ENCODE results near the gene PCDHGA3.
A peak's percentile ranks its signal among the peaks of the same experiment; 100 is the strongest.
"Not testable (repeated sequence)": the region's sequence is repeated elsewhere in the genome, so short reads cannot be mapped to it uniquely, and the experiment has no call there.

Gene PCDHGA3

GRCh38 chr5:141371572-141372475 is 28.2 kb downstream of the PCDHGA3 start:
- H3K9me3 ChIP-seq (ENCODE audit: insufficient read depth, low read depth, low read length) = peaks cover 67% of the 10 kb centered on the region
- no peak overlapping the region for H3K9ac ChIP-seq (ENCODE audit: low read depth, low read length)

GRCh38 chr5:141373673-141374317 is 30.2 kb downstream of the PCDHGA3 start, which contains the start of gene PCDHGA6:
Gene PCDHGA6, plus strand, starts transcription at chr5:141373891. Its CDS starts 193 bp downstream, at chr5:141374084.
- Histone ChIP-seq H3K9ac (ENCODE audit: low read depth, low read length) (no peak within 1 kb of the TSS), H3K36me3 (ENCODE audit: insufficient read depth, low read depth, low read length) (no peaks in the 10 kb centered on the region), H3K4me1 (ENCODE audit: insufficient read depth, low read length) (no peaks in the 10 kb centered on the region), H3K27me3 (ENCODE audit: insufficient read depth, low read length) (no peaks in the 10 kb centered on the region), H3K4me3 (ENCODE audit: low read length) (no peak within 1 kb of the TSS), H3K27ac (ENCODE audit: low read length) (no peak within 1 kb of the TSS), H3K9me3 (ENCODE audit: insufficient read depth, low read depth, low read length) (peaks cover 74% of the 10 kb centered on the region)

More at GRCh38 chr5:141371572-141372475, 28.2 kb downstream of the PCDHGA3 start:
- Histone ChIP-seq H3K4me3 (ENCODE audit: low read length) (no peak overlapping the region; the same call in 1 of the 2 replicates), H3K4me1 (ENCODE audit: insufficient read depth, low read length) (no peaks in the 10 kb centered on the region), H3K36me3 (ENCODE audit: insufficient read depth, low read depth, low read length) (no peaks in the 10 kb centered on the region), H3K27ac (ENCODE audit: low read length) (no peak overlapping the region), H3K27me3 (ENCODE audit: insufficient read depth, low read length) (no peaks in the 10 kb centered on the region)

GRCh38 chr5:141374627-141375026 is 31.0 kb downstream of the PCDHGA3 start:
- Histone ChIP-seq H3K4me1 (ENCODE audit: insufficient read depth, low read length) (no peaks in the 10 kb centered on the region), H3K27me3 (ENCODE audit: insufficient read depth, low read length) (no peaks in the 10 kb centered on the region), H3K9me3 (ENCODE audit: insufficient read depth, low read depth, low read length) (peaks cover 76% of the 10 kb centered on the region), H3K9ac (ENCODE audit: low read depth, low read length) (no peak overlapping the region), H3K36me3 (ENCODE audit: insufficient read depth, low read depth, low read length) (no peaks in the 10 kb centered on the region), H3K4me3 (ENCODE audit: low read length) (no peak overlapping the region), H3K27ac (ENCODE audit: low read length) (no peak overlapping the region)

DNA sequence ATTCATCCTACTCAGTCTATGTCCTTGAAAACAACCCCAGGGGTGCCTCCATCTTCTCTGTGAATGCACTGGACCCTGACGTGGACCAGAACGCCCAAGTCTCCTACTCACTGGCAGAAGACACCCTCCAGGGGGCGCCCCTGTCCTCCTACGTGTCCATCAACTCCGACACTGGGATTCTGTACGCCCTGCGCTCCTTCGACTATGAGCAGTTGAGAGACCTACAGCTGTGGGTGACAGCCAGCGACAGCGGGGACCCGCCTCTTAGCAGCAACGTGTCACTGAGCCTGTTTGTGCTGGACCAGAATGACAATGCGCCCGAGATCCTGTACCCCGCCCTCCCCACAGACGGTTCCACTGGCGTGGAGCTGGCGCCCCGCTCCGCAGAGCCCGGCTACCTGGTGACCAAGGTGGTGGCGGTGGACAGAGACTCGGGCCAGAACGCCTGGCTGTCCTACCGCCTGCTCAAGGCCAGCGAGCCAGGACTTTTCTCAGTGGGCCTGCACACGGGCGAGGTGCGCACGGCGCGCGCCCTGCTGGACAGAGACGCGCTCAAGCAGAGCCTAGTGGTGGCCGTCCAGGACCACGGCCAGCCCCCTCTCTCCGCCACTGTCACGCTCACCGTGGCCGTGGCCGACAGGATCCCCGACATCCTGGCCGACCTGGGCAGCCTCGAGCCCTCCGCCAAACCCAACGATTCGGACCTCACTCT is 32.0 kb downstream of the PCDHGA3 start:
- not testable (repeated sequence) for H3K27me3 ChIP-seq (ENCODE audit: insufficient read depth, low read length); H3K4me1 ChIP-seq (ENCODE audit: insufficient read depth, low read length); H3K36me3 ChIP-seq (ENCODE audit: insufficient read depth, low read depth, low read length); H3K4me3 ChIP-seq (ENCODE audit: low read length); H3K27ac ChIP-seq (ENCODE audit: low read length); H3K9ac ChIP-seq (ENCODE audit: low read depth, low read length)
- peaks cover 67% of the 10 kb centered on the region for H3K9me3 ChIP-seq (ENCODE audit: insufficient read depth, low read depth, low read length)

DNA sequence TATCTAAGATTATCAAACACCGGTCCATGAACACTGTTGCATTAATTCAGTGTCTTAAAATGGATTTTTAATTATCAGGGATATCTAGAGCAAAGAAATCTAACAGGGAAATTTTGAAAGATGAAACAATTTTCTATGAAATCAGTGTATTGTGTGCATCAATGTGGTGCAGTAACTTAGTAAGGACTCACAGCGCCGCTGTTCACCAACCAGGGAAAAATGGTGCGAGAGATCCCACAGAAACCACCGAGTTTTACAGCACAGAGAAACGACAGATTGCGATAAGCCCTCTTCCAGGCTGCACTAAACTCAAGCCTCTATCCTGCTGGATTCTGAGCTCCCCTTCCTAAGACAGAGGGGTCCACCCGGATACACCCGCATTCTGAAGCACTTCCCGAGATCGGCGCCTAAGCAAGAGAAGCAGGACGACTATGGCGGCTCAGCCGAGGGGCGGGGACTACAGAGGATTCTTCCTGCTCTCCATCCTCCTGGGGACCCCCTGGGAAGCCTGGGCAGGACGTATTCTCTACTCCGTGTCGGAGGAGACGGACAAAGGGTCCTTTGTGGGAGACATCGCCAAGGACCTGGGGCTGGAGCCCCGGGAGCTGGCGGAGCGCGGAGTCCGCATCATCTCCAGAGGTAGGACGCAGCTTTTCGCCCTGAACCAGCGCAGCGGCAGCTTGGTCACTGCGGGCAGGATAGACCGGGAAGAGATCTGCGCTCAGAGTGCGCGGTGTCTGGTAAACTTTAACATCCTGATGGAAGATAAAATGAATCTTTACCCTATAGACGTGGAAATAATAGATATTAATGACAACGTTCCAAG is 39.1 kb downstream of the PCDHGA3 start, which contains the start of gene PCDHGA7:
PCDHGA7 (plus strand) TSS at position 274 of the 826 bp plus-strand sequence; CDS start at position 432, 158 bp downstream.
- Histone ChIP-seq H3K27me3 (ENCODE audit: insufficient read depth, low read length) (no peaks in the 10 kb centered on the region), H3K4me1 (ENCODE audit: insufficient read depth, low read length) (no peaks in the 10 kb centered on the region), H3K36me3 (ENCODE audit: insufficient read depth, low read depth, low read length) (no peaks in the 10 kb centered on the region), H3K4me3 (ENCODE audit: low read length) (no peak within 1 kb of the TSS), H3K9me3 (ENCODE audit: insufficient read depth, low read depth, low read length) (peaks cover 54% of the 10 kb centered on the region), H3K27ac (ENCODE audit: low read length) (no peak within 1 kb of the TSS), H3K9ac (ENCODE audit: low read depth, low read length) (no peak within 1 kb of the TSS)

DNA sequence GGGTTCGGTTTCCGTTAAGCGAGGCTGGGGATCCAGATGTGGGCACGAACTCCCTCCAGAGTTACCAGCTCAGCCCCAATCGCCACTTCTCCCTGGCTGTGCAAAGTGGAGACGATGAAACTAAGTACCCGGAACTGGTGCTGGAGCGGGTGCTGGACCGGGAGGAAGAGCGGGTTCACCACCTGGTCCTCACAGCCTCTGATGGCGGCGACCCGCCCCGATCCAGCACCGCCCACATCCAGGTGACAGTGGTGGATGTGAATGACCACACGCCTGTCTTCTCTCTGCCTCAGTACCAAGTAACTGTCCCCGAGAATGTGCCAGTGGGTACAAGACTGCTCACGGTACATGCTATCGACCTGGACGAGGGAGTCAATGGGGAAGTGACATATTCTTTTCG is 39.7 kb downstream of the PCDHGA3 start:
- no peak overlapping the region for H3K4me3 ChIP-seq (ENCODE audit: low read length)
- no peaks in the 10 kb centered on the region for H3K27me3 ChIP-seq (ENCODE audit: insufficient read depth, low read length)

DNA sequence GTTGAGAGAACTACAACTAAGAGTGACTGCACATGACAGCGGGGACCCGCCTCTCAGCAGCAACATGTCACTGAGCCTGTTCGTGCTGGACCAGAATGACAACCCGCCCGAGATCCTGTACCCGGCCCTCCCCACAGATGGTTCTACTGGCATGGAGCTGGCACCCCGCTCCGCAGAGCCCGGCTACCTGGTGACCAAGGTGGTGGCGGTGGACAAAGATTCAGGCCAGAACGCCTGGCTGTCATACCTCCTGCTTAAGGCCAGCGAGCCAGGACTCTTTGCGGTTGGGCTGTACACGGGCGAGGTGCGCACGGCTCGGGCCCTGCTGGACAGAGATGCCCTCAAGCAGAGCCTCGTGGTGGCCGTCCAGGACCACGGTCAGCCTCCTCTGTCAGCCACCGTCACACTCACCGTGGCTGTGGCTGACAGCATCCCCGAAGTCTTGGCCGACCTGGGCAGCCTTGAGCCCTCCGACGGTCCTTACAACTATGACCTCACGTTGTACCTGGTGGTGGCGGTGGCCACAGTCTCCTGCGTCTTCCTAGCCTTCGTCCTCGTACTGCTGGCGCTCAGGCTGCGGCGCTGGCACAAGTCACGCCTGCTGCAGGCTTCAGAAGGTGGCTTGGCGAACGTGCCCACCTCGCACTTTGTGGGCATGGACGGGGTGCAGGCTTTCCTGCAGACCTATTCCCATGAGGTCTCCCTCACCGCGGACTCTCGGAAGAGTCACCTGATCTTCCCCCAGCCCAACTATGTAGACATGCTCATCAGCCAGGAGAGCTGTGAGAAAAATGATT is 41.0 kb downstream of the PCDHGA3 start:
- no peak overlapping the region for H3K27ac ChIP-seq (ENCODE audit: low read length)
- H3K27me3 ChIP-seq (ENCODE audit: insufficient read depth, low read length) = no peaks in the 10 kb centered on the region
- H3K9ac ChIP-seq (ENCODE audit: low read depth, low read length) = no peak overlapping the region
- peaks cover 65% of the 10 kb centered on the region for H3K9me3 ChIP-seq (ENCODE audit: insufficient read depth, low read depth, low read length)
- H3K4me3 ChIP-seq (ENCODE audit: low read length) = no peak overlapping the region
- no peaks in the 10 kb centered on the region for H3K36me3 ChIP-seq (ENCODE audit: insufficient read depth, low read depth, low read length)
- no peaks in the 10 kb centered on the region for H3K4me1 ChIP-seq (ENCODE audit: insufficient read depth, low read length)

More for the DNA sequence above, 39.7 kb downstream of the PCDHGA3 start:
- Histone ChIP-seq H3K9me3 (ENCODE audit: insufficient read depth, low read depth, low read length) (peaks cover 57% of the 10 kb centered on the region), H3K27ac (ENCODE audit: low read length) (no peak overlapping the region), H3K36me3 (ENCODE audit: insufficient read depth, low read depth, low read length) (no peaks in the 10 kb centered on the region), H3K9ac (ENCODE audit: low read depth, low read length) (no peak overlapping the region), H3K4me1 (ENCODE audit: insufficient read depth, low read length) (no peaks in the 10 kb centered on the region)

DNA sequence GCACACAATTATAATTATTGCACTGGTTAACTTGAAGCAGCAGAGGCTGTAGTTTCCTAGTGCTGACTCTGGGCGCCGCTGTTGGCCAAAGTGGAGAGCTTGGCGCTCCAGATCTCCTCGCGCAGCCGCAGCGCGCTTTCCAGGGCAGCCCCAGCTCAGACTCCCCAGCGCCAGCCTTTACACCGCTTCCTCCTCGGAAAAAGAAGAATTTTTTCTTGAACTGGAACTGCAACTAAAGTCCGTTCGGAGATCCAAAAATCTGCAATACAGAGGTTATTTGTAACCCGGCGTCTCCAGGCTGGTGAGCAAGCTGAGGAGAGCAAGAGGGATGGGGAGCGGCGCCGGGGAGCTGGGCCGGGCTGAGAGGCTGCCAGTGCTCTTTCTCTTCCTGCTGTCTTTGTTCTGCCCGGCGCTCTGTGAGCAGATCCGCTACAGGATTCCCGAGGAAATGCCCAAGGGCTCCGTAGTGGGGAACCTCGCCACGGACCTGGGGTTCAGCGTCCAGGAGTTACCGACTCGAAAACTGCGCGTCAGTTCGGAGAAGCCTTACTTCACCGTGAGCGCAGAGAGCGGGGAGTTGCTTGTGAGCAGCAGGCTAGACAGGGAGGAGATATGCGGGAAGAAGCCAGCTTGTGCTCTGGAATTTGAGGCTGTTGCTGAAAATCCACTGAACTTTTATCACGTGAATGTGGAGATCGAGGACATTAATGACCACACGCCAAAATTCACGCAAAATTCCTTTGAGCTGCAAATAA is 44.1 kb downstream of the PCDHGA3 start, which contains the start of gene PCDHGB4:
PCDHGB4 (plus strand) TSS at position 142 of the 755 bp plus-strand sequence; CDS start at position 329, 187 bp downstream.
- peak within 1 kb of the TSS; percentile 26; the same call in 1 of the 2 replicates for H3K4me3 ChIP-seq (ENCODE audit: low read length)
- not testable (repeated sequence) for H3K36me3 ChIP-seq (ENCODE audit: insufficient read depth, low read depth, low read length); H3K27ac ChIP-seq (ENCODE audit: low read length); H3K9ac ChIP-seq (ENCODE audit: low read depth, low read length); H3K27me3 ChIP-seq (ENCODE audit: insufficient read depth, low read length); H3K4me1 ChIP-seq (ENCODE audit: insufficient read depth, low read length)
- H3K9me3 ChIP-seq (ENCODE audit: insufficient read depth, low read depth, low read length) = peaks cover 74% of the 10 kb centered on the region

DNA sequence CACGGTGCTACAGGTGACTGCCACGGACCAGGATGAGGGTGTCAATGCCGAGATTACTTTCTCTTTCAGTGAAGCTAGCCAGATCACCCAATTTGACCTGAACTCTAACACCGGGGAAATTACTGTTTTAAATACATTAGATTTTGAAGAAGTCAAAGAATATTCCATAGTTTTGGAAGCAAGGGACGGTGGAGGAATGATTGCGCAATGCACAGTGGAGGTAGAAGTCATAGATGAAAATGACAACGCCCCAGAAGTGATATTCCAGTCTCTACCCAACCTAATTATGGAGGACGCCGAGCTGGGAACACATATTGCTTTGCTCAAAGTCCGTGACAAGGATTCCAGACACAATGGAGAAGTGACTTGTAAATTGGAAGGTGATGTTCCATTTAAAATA is 45.0 kb downstream of the PCDHGA3 start:
- no peak overlapping the region; the same call in 1 of the 2 replicates for H3K4me3 ChIP-seq (ENCODE audit: low read length)
- H3K4me1 ChIP-seq (ENCODE audit: insufficient read depth, low read length) = no peaks in the 10 kb centered on the region
- no peak overlapping the region for H3K27ac ChIP-seq (ENCODE audit: low read length)
- no peaks in the 10 kb centered on the region for H3K27me3 ChIP-seq (ENCODE audit: insufficient read depth, low read length)
- H3K36me3 ChIP-seq (ENCODE audit: insufficient read depth, low read depth, low read length) = no peaks in the 10 kb centered on the region
- no peak overlapping the region for H3K9ac ChIP-seq (ENCODE audit: low read depth, low read length)
- peaks cover 74% of the 10 kb centered on the region for H3K9me3 ChIP-seq (ENCODE audit: insufficient read depth, low read depth, low read length)
